Stomach (tissue), 4 donors: ENCODE data around the gene MTO1.

ENCODE experiments used
- POLR2A ChIP-seq, 4 donors: fragments of 450-650 bp; IDR thresholded peaks; one replicate each; pipeline ENCODE4 v1.6.1; 2016; ENCODE audit warnings: antibody characterized with exemption in 4 of 4, control low read depth in 2 of 4, mild to moderate bottlenecking in 1 of 4, moderate library complexity in 1 of 4
- TF ChIP-seq, protein P1 (sequence below), 7 experiments: fragments of 450-650 bp in 4 of 7; fragments of 200-600 bp in 3 of 7; sonication (generic) in 3 of 7; IDR thresholded peaks; one replicate each; pipeline ENCODE4 v1.5.1; 2016 to 2019; ENCODE audit warnings: antibody characterized with exemption in 7 of 7, control low read depth in 2 of 7, mild to moderate bottlenecking in 1 of 7

DNA sequence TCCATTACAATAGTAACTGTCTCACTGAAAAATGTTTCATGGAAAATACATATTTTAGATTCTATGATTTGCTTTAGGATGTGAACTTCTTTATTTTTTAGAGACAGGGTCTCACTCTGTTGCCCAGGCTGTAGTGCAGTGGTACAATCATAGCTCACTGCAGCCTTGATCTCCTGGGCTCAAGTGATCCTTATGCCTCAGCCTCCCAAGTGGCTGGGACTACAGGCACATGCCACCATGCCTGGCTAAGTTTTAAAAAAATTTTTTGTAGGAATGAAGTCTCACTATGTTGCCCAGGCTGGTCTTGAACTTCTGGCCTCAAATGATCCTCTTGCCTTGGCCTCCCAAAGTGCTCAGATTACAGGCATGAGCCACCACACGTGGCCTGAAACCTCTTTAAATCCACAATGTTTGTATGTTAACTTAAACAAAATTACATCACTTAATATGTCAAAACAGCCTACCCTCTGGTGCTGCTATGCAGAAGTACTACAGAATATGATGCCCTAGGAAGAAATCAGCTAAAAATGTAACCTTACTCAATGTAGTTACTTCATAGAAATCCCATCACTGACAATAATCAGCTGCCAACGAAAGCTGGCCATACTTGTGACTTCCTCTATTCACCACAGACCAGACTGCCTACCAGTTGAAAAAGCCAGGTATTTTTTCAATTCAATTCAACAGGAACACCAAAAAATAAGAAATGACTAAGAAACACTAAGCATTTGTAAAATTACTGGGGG lies 41.7 kb downstream of the MTO1 start:
- TF ChIP-seq POLR2A (IDR thresholded peaks at IDR 0.05) = no peak
- TF ChIP-seq, protein P1, sequence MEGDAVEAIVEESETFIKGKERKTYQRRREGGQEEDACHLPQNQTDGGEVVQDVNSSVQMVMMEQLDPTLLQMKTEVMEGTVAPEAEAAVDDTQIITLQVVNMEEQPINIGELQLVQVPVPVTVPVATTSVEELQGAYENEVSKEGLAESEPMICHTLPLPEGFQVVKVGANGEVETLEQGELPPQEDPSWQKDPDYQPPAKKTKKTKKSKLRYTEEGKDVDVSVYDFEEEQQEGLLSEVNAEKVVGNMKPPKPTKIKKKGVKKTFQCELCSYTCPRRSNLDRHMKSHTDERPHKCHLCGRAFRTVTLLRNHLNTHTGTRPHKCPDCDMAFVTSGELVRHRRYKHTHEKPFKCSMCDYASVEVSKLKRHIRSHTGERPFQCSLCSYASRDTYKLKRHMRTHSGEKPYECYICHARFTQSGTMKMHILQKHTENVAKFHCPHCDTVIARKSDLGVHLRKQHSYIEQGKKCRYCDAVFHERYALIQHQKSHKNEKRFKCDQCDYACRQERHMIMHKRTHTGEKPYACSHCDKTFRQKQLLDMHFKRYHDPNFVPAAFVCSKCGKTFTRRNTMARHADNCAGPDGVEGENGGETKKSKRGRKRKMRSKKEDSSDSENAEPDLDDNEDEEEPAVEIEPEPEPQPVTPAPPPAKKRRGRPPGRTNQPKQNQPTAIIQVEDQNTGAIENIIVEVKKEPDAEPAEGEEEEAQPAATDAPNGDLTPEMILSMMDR (IDR thresholded peaks at IDR 0.05) = no peak
